ENCODE measurements around the gene SYCP2L. TPM values are rescaled to one million over a fixed set of nuclear protein-coding genes. Genes with fewer than 3 reads are reported as not detected.
"Not testable (repeated sequence)": the region's sequence is repeated elsewhere in the genome, so short reads cannot be mapped to it uniquely, and the experiment has no call there.

SYCP2L gene
- total and polyA plus RNA-seq, 2 donors = 0.43 to 0.99 TPM

- Histone ChIP-seq H3K4me1 (ENCODE audit: control insufficient read depth in 2 of 2, insufficient read depth in 2 of 2, low read length in 2 of 2) (peaks cover 2 to 33% of the 10 kb centered on the region in 2 donors), H3K27ac (ENCODE audit: low read depth in 1 of 2, low read length in 1 of 2) (no peak overlapping the region), H3K9me3 (ENCODE audit: control insufficient read depth in 2 of 2, insufficient read depth in 1 of 2, low read length in 1 of 2) (peaks cover 0 to 32% of the 10 kb centered on the region in 2 donors), H3K4me3 (ENCODE audit: low read length in 2 of 2) (no peak overlapping the region), H3K27me3 (ENCODE audit: control insufficient read depth in 2 of 2, insufficient read depth in 1 of 2, low read length in 1 of 2) (peaks cover 63 to 93% of the 10 kb centered on the region in 2 donors), H3K36me3 (ENCODE audit: control insufficient read depth in 2 of 2, insufficient read depth in 2 of 2, low read length in 1 of 2) (no peaks in the 10 kb centered on the region)
- DNase-seq (ENCODE audit: low read depth in 6 of 9, low spot score in 9 of 9) = no peak
- WGBS = 19% methylated on average over 24 of the region's 24 CpGs
Observed at GRCh38 chr6:10884245-10884972, 2.4 kb upstream of the SYCP2L start.

- Histone ChIP-seq H3K9me3 (ENCODE audit: control insufficient read depth in 2 of 2, insufficient read depth in 1 of 2, low read length in 1 of 2) (peaks cover 0 to 32% of the 10 kb centered on the region in 2 donors), H3K4me3 (ENCODE audit: low read length in 2 of 2) (peak overlapping the region in 1 of 2 donors; percentile 52), H3K27me3 (ENCODE audit: control insufficient read depth in 2 of 2, insufficient read depth in 1 of 2, low read length in 1 of 2) (peaks cover 50 to 74% of the 10 kb centered on the region in 2 donors), H3K4me1 (ENCODE audit: control insufficient read depth in 2 of 2, insufficient read depth in 2 of 2, low read length in 2 of 2) (peaks cover 2 to 33% of the 10 kb centered on the region in 2 donors)
- H3K27ac ChIP-seq (ENCODE audit: low read depth in 1 of 2, low read length in 1 of 2); DNase-seq (ENCODE audit: low read depth in 6 of 9, low spot score in 9 of 9); H3K36me3 ChIP-seq (ENCODE audit: control insufficient read depth in 2 of 2, insufficient read depth in 2 of 2, low read length in 1 of 2): not testable (repeated sequence)
- 26% methylated on average over 11 of the region's 11 CpGs for WGBS
Observed at GRCh38 chr6:10886365-10886690, 524 bp upstream of the SYCP2L start.

- WGBS = 96% methylated on average over 1 of the region's 1 CpG
- Histone ChIP-seq H3K36me3 (ENCODE audit: control insufficient read depth in 2 of 2, insufficient read depth in 2 of 2, low read length in 1 of 2) (no peaks in the 10 kb centered on the region), H3K27ac (ENCODE audit: low read depth in 1 of 2, low read length in 1 of 2) (no peak overlapping the region), H3K4me1 (ENCODE audit: control insufficient read depth in 2 of 2, insufficient read depth in 2 of 2, low read length in 2 of 2) (peaks cover 2 to 13% of the 10 kb centered on the region in 2 donors), H3K9me3 (ENCODE audit: control insufficient read depth in 2 of 2, insufficient read depth in 1 of 2, low read length in 1 of 2) (peaks cover 0 to 11% of the 10 kb centered on the region in 2 donors), H3K4me3 (ENCODE audit: low read length in 2 of 2) (no peak overlapping the region), H3K27me3 (ENCODE audit: control insufficient read depth in 2 of 2, insufficient read depth in 1 of 2, low read length in 1 of 2) (peaks cover 21 to 36% of the 10 kb centered on the region in 2 donors)
- no peak for DNase-seq (ENCODE audit: low read depth in 6 of 9, low spot score in 9 of 9)
Observed at GRCh38 chr6:10890151-10890550, 3.3 kb downstream of the SYCP2L start.

GRCh38 chr6:10891960-10892359, 5.1 kb downstream of the SYCP2L start:
- H3K27ac ChIP-seq (ENCODE audit: low read depth in 1 of 2, low read length in 1 of 2) = no peak overlapping the region
- DNase-seq (ENCODE audit: low read depth in 6 of 9, low spot score in 9 of 9) = no peak
- H3K9me3 ChIP-seq (ENCODE audit: control insufficient read depth in 2 of 2, insufficient read depth in 1 of 2, low read length in 1 of 2) = peaks cover 0 to 4% of the 10 kb centered on the region in 2 donors
- H3K4me3 ChIP-seq (ENCODE audit: low read length in 2 of 2) = no peak overlapping the region
- H3K36me3 ChIP-seq (ENCODE audit: control insufficient read depth in 2 of 2, insufficient read depth in 2 of 2, low read length in 1 of 2) = no peaks in the 10 kb centered on the region
- peaks cover 8 to 17% of the 10 kb centered on the region in 2 donors for H3K27me3 ChIP-seq (ENCODE audit: control insufficient read depth in 2 of 2, insufficient read depth in 1 of 2, low read length in 1 of 2)
- peaks cover 0 to 8% of the 10 kb centered on the region in 2 donors for H3K4me1 ChIP-seq (ENCODE audit: control insufficient read depth in 2 of 2, insufficient read depth in 2 of 2, low read length in 2 of 2)
- WGBS = 93% methylated on average over 5 of the region's 5 CpGs

GRCh38 chr6:10894958-10895357, 8.1 kb downstream of the SYCP2L start:
- H3K9me3 ChIP-seq (ENCODE audit: control insufficient read depth in 2 of 2, insufficient read depth in 1 of 2, low read length in 1 of 2) = no peaks in the 10 kb centered on the region
- no peak overlapping the region for H3K4me3 ChIP-seq (ENCODE audit: low read length in 2 of 2)
- no peaks in the 10 kb centered on the region for H3K36me3 ChIP-seq (ENCODE audit: control insufficient read depth in 2 of 2, insufficient read depth in 2 of 2, low read length in 1 of 2)
- 43% methylated on average over 6 of the region's 6 CpGs for WGBS
- H3K27ac ChIP-seq (ENCODE audit: low read depth in 1 of 2, low read length in 1 of 2) = no peak overlapping the region
- no peaks in the 10 kb centered on the region for H3K4me1 ChIP-seq (ENCODE audit: control insufficient read depth in 2 of 2, insufficient read depth in 2 of 2, low read length in 2 of 2)
- DNase-seq (ENCODE audit: low read depth in 6 of 9, low spot score in 9 of 9) = no peak
- no peaks in the 10 kb centered on the region for H3K27me3 ChIP-seq (ENCODE audit: control insufficient read depth in 2 of 2, insufficient read depth in 1 of 2, low read length in 1 of 2)

GRCh38 chr6:10896691-10897090, 9.8 kb downstream of the SYCP2L start:
- Histone ChIP-seq H3K4me1 (ENCODE audit: control insufficient read depth in 2 of 2, insufficient read depth in 2 of 2, low read length in 2 of 2) (peaks cover 0 to 3% of the 10 kb centered on the region in 2 donors), H3K9me3 (ENCODE audit: control insufficient read depth in 2 of 2, insufficient read depth in 1 of 2, low read length in 1 of 2) (no peaks in the 10 kb centered on the region), H3K36me3 (ENCODE audit: control insufficient read depth in 2 of 2, insufficient read depth in 2 of 2, low read length in 1 of 2) (no peaks in the 10 kb centered on the region), H3K27ac (ENCODE audit: low read depth in 1 of 2, low read length in 1 of 2) (no peak overlapping the region), H3K27me3 (ENCODE audit: control insufficient read depth in 2 of 2, insufficient read depth in 1 of 2, low read length in 1 of 2) (no peaks in the 10 kb centered on the region), H3K4me3 (ENCODE audit: low read length in 2 of 2) (no peak overlapping the region)
- 89% methylated on average over 3 of the region's 3 CpGs for WGBS
- no peak for DNase-seq (ENCODE audit: low read depth in 6 of 9, low spot score in 9 of 9)

- H3K36me3 ChIP-seq (ENCODE audit: control insufficient read depth in 2 of 2, insufficient read depth in 2 of 2, low read length in 1 of 2) = no peaks in the 10 kb centered on the region
- H3K27me3 ChIP-seq (ENCODE audit: control insufficient read depth in 2 of 2, insufficient read depth in 1 of 2, low read length in 1 of 2) = no peaks in the 10 kb centered on the region
- H3K9me3 ChIP-seq (ENCODE audit: control insufficient read depth in 2 of 2, insufficient read depth in 1 of 2, low read length in 1 of 2) = no peaks in the 10 kb centered on the region
- no peak overlapping the region for H3K27ac ChIP-seq (ENCODE audit: low read depth in 1 of 2, low read length in 1 of 2)
- peaks cover 0 to 8% of the 10 kb centered on the region in 2 donors for H3K4me1 ChIP-seq (ENCODE audit: control insufficient read depth in 2 of 2, insufficient read depth in 2 of 2, low read length in 2 of 2)
- DNase-seq (ENCODE audit: low read depth in 6 of 9, low spot score in 9 of 9) = peak in 5 of 9 donors; percentile 13 to 63 (median 34)
- WGBS = 92% methylated on average over 4 of the region's 4 CpGs
- H3K4me3 ChIP-seq (ENCODE audit: low read length in 2 of 2) = no peak overlapping the region
Observed at GRCh38 chr6:10901770-10902169, 14.9 kb downstream of the SYCP2L start.

GRCh38 chr6:10904015-10904414, 17.2 kb downstream of the SYCP2L start:
- Histone ChIP-seq H3K27ac (ENCODE audit: low read depth in 1 of 2, low read length in 1 of 2) (no peak overlapping the region), H3K36me3 (ENCODE audit: control insufficient read depth in 2 of 2, insufficient read depth in 2 of 2, low read length in 1 of 2) (no peaks in the 10 kb centered on the region), H3K27me3 (ENCODE audit: control insufficient read depth in 2 of 2, insufficient read depth in 1 of 2, low read length in 1 of 2) (no peaks in the 10 kb centered on the region), H3K4me3 (ENCODE audit: low read length in 2 of 2) (no peak overlapping the region), H3K9me3 (ENCODE audit: control insufficient read depth in 2 of 2, insufficient read depth in 1 of 2, low read length in 1 of 2) (no peaks in the 10 kb centered on the region), H3K4me1 (ENCODE audit: control insufficient read depth in 2 of 2, insufficient read depth in 2 of 2, low read length in 2 of 2) (peaks cover 0 to 8% of the 10 kb centered on the region in 2 donors)
- no peak for DNase-seq (ENCODE audit: low read depth in 6 of 9, low spot score in 9 of 9)
- WGBS = 98% methylated on average over 7 of the region's 7 CpGs

- H3K36me3 ChIP-seq (ENCODE audit: control insufficient read depth in 2 of 2, insufficient read depth in 2 of 2, low read length in 1 of 2) = no peaks in the 10 kb centered on the region
- no peaks in the 10 kb centered on the region for H3K9me3 ChIP-seq (ENCODE audit: control insufficient read depth in 2 of 2, insufficient read depth in 1 of 2, low read length in 1 of 2)
- no peak overlapping the region for H3K4me3 ChIP-seq (ENCODE audit: low read length in 2 of 2)
Observed at GRCh38 chr6:10908228-10908627, 21.4 kb downstream of the SYCP2L start.

More at GRCh38 chr6:10908228-10908627, 21.4 kb downstream of the SYCP2L start:
- Histone ChIP-seq H3K27me3 (ENCODE audit: control insufficient read depth in 2 of 2, insufficient read depth in 1 of 2, low read length in 1 of 2) (no peaks in the 10 kb centered on the region), H3K27ac (ENCODE audit: low read depth in 1 of 2, low read length in 1 of 2) (no peak overlapping the region), H3K4me1 (ENCODE audit: control insufficient read depth in 2 of 2, insufficient read depth in 2 of 2, low read length in 2 of 2) (no peaks in the 10 kb centered on the region)
- WGBS = 59% methylated on average over 1 of the region's 1 CpG
- no peak for DNase-seq (ENCODE audit: low read depth in 6 of 9, low spot score in 9 of 9)

All from thymus (tissue), 11 donors.